ENCODE results near the gene ERBB4.

ERBB4 gene

DNA sequence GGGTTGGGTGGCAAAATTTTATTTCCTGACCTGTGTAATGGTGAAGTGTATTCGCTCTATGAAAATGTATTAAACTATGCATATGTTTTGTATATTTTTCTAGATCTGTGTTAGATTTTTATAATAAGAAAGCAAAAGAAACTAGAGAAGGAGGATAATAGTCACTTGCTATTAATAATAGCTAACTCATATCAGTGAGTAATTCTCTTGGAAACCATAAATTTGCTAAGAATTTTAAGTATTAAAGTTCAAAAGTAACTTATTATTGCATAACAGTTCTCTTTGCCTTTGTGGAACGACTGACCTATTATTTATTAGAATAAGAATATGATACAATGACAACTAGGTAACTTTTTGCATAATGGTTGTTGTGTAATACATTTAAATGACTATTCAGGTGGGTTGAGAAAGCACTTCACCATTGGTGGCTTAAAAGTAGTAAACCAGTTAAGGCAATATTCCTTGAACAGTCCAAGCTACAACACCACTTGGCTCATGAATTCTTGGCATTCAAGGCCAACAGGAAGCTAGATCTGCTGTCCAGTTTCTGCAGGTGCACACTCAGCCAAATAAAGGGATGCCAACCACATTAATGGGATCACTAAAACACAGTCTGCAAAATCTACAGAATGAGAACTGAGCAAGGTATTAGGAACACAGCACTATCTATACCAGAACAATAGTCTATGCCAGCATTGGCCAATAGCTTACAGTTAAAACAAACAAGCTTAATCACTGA, 1060.9 kb downstream of the ERBB4 start:
- no peak for DNase-seq (ENCODE audit: low read depth, low spot score)

DNA sequence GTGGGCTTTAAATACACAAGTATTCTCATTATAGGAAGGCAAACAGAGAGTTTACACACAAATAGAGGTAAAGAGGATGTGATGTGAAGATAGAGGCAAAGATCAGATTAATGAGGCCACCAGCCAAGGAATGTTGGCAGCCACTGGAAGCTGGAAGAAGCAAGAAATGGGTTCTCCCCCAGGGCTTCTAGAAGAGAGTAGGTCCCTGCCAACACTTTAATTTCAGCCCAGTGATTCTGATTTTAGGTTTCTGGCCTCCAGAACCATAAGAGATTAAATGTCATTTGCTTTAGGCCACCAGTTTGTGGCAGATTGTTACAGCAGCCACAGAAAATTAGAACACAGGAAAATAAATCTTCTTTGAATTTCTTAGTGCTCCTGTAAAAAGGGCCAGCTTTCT, 1065.5 kb downstream of the ERBB4 start:
- DNase-seq (ENCODE audit: low read depth, low spot score), result no peak

DNA sequence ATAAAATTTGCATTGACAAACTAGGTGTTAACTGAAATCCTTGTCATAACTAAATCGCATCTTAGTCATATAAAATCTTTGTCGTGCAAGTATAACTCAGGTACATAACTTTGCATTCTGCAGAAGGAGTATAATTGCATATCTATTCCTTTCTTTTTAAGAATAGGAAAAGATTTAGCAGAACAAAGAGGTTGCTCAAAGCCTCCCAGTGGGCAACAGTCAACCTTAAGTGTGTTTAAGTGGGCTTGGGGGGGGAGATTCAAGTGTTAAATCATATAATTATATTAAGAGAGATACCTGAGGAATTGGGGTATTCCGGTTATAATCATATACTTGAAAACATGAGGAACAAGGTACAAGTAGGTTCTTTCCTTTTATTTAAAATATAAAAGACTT, 1068.9 kb downstream of the ERBB4 start:
- no peak for DNase-seq (ENCODE audit: low read depth, low spot score)

DNA sequence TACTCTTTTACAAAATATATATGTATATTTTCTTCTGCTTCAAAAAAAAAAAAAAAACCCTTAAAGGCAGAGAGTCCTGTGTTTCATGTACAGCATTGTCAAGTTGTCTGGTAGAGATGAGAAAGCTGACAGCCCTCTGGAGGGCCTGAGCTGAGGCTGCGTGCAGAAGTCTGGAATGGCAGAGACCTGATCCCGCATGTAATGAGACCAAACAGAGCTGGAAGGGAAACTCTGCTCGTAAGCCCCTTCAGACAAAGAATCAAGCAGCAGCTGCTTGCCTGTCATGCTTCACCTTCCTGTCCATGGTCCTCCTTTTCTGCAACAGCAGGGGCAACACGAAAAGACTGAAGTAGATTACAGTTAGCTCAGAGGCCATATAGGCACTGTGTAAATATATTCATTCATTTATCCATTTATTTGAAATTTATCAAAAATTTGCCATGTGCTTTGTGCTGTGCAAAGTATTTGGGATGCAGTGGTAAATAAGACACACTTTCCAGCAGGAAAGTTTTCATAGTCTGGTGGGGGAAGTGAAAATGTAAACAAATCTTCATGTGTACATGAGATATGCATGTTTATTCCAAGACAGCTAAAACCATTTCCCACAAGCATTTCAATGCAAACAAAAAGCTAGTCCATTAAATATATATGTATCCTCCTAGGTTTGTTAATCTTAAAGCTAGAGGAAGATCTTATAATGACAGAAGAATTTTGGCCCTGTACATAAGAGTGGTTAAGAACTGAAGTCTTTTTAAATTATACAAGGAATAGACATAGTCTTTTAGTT, 1069.5 kb downstream of the ERBB4 start:
- DNase-seq (ENCODE audit: low read depth, low spot score), result no peak

DNA sequence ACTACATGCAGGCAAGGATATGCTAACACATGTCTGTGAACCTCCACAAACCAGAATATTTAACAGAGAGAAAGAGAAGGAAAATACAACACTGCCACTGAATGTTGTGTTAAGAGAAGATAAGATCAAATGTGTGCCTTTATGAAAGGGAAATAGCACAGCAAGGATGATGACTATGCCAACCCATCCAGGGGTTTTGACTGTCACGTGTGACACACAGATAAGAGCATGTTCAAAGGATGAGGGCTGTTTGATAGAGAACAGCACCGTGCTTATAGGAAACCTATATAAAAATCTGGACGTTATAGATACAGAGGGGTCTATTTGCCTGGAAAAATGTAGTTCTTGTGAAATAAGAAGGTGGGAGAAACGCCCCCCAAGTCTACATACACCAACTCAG, 1070.4 kb downstream of the ERBB4 start:
- DNase-seq (ENCODE audit: low read depth, low spot score), result no peak

DNA sequence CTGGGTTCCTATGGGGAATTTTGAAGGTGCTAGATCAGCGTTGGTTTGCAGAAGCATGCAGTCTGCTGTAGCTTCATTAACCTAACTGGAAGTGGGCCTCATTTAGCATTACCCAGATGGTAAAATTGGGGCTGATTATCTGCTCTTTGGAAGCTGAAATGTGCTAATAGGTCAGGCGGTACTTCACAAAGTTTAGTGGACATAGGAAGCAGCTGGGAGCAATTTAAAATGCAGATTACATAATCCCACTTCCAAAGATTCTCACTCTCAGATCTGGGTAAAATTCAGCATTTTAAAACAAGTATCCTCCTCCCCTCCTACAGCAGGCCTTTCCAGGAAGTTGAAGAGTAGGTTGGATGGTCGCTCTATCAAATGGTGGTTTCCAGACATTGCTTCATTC, 1075.2 kb downstream of the ERBB4 start:
- no peak for DNase-seq (ENCODE audit: low read depth, low spot score)

DNA sequence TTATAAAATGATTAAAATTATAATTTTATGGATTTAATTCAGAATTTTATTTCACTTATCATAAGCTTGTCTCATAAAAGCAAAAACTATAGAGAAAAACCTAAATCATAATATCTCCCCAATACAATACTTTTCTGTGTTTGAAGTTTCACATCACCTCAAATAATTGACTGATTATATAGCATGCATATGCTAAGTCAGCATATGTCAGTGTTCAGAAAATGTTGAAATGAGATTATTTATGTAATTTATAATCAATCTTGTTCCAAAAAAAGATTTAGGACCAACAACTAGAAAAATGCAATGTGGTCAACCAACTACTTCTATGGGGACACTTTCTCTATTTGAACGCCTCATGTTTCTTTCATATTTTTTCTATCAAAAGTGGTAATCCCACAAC, 1079.6 kb downstream of the ERBB4 start:
- no peak for DNase-seq (ENCODE audit: low read depth, low spot score)

DNA sequence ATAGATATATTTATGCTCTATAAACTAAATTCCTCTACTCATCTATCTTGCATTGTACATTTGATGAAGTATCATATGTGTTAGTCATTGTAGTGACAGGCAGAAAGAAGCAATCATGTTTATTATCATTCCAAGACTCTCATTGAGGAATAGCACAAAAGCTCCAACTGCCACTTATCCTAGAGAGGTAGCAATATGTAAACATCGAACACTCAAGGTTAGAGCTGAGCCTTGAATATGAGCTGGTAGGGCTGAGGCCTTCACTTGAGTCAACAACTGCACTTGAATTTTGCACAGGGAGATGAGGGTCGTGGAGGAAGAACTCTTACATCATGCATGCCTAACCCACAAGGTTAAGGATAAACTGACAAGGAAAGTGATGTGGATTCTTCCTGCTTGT, 1081.3 kb downstream of the ERBB4 start:
- no peak for DNase-seq (ENCODE audit: low read depth, low spot score)

DNA sequence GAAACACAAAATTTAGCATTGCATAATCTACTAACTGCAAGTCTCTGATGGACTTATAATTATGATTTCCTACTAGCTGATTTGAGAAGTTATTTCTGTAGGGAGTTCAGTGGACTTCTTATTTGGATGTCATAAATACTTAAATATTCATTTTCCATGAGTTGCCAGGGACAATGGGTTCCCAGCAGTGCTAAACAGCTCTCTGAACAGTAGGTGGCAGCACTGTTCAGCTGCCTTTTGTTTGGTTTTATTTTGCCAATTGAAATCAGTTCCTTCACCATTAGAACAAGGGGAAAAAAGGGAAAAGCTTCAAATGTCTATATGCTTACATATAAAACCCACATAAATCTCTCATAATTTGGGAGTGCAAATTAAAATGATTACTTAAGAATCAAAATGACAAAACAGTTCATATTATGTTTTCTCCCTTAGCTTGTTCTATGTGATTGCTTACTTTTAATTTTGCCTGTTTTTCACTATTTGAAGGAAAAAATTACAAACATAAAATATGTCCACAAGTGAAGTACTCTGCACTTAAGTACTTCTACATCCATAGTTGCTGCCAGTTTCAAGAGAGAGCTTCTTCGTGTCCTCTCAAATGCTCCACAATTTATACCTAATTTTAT, 1083.3 kb downstream of the ERBB4 start:
- peak; percentile 77 for DNase-seq (ENCODE audit: low read depth, low spot score)

DNA sequence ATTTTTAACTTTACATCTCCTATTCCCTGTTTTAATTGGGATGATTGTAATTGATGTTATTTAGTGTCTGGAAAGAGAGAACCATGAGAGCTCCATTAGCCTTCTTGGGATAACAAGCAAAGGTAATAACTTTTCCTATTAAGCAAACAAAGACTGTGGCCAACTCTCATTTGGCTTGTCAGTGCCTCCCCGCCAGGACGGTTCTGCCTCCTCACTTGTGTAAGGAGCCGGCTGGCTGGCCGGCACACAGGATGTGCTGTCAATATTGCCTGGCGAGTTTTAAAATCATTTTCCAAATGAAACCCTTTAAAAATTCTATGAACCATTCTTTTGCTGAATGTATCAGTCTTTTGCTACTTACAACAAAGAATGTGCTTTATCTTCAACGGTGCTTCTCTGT, 1083.9 kb downstream of the ERBB4 start:
- no peak for DNase-seq (ENCODE audit: low read depth, low spot score)

DNA sequence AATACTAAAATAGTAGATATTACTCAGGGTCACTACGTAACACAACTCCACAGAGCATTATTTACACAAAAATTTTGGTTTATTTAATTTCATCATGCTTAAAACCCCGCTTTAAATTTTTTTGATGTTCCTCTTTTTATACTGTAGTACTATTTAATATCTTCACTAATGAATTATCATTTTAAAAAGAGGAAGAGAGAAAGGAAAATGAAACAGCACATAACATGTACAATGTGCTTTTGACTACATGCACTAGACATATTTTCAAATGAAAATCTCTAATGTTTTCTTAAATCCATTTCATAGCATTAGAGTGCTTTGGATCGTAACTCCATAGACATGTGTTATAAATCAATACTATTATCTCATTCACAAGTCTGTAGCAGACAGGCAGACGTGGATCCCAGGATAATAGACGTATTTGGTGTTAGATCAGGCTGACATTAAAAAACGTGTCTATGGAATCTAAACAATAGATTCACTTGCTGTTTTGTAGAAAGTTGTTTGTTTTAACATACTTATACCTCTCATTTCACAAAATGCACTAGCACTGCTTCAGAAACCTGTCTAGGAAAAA, 1085.2 kb downstream of the ERBB4 start:
- DNase-seq (ENCODE audit: low read depth, low spot score), result no peak

DNA sequence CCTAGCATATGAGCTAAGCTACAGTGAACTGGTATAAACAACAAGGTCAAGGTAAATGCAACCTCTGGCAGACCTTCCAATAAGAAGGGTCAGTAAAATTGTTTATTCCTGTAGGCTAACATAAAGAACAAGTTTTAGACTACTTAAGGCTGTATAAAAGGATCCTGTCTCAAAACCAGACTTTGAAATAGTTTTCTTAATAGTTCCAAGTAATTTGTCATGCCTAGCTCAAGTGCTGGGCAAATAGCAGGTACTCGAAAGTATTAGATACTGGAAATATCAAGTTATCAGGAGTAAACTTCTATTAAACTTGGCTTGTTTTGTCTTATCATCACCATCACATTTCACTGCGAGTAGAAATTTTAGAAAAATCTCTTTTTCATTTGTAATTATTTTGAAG, 1087.0 kb downstream of the ERBB4 start:
- no peak for DNase-seq (ENCODE audit: low read depth, low spot score)

DNA sequence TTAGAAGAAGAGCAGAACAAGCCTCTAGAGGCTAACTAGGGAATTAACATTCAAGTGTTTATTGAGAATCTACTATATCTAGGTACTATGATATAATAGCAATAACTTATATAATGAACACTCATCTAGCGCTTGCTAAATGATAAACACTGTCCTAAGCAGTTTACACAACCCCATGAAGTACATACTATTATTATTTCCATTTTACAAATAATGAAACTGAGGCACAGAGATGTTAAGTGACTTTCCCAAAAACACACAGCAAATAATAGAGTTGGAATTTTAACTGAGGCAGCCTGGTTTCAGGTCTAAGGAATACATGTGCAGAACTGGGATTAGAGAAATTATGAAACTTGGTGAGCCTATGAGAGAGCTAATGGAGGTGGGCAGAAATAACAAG, 1088.8 kb downstream of the ERBB4 start:
- DNase-seq (ENCODE audit: low read depth, low spot score), result no peak

DNA sequence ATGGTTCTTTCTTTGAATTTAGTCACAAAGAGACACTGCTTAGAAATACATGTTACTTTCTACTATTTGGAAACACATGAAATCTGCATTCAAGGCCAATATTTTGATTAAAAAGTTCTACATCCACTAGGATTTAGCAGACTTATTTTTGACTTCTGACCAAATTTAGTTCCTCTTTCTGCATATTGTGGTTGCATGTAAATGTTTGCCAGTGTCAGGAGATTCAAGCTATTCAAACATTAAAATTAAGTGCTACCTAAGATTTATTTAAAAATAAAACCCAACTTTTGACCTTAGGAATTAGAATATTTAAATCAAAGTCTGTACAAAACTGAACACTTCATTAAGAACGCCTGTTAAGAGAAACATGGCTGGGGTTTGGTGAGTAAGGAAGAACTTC, 1091.1 kb downstream of the ERBB4 start:
- no peak for DNase-seq (ENCODE audit: low read depth, low spot score)

DNA sequence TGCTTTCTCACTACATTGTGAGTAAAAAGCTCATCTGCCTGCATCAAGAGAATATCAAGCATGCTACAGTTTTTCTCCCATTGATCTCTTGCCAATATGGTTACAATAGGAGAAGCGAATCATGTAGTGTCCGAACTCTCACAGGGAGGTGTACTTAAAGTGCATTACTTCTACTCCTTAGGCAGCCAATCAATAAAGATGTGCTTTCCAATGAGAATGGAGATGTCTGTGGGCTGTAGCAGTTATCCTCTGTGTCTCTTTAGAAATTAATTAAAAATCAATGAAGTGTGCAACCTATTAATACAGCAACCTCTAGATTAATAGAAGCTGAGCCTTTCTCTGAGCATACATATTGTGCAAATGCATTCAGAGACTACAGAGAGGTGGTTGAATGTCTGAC, 1098.5 kb downstream of the ERBB4 start:
- no peak for DNase-seq (ENCODE audit: low read depth, low spot score)

DNA sequence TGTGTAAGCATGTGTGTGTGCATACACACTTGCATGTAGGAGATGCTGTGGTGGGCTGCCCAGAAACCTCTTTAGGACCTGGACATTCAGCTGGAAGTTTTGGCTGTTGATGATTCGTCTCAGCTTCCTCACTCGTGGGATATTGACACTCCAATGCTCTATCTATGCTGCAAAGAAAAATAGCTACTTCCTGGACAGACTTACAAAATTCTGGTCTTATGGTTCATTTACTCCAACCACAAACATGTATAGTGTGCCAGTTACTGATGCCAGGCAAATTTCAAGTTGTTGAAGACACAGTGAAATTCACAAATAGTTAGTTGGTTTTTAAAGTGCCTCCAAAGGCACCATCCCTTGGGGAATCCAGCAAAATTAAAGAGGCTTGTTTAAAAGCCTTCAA, 1099.6 kb downstream of the ERBB4 start:
- peak; percentile 43 for DNase-seq (ENCODE audit: low read depth, low spot score)

DNA sequence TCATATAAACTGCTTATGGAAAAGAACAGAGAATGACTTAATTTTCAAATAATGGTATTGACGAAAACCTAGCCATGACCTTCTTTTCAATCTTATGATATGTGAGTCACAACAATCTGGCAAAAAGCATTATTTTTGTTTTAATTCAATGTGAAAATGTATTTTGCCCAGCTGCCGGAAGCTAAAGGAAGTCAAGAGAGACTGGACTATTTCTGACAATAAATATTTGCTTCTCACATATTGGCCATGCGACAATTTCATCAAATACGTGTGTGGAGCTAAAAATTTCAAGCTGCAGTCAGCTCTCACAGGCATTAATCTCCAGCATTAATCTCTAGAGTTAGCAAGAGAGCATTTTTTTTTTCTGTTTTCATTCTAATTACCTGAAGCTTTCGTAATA, 1101.2 kb downstream of the ERBB4 start:
- DNase-seq (ENCODE audit: low read depth, low spot score), result no peak

DNA sequence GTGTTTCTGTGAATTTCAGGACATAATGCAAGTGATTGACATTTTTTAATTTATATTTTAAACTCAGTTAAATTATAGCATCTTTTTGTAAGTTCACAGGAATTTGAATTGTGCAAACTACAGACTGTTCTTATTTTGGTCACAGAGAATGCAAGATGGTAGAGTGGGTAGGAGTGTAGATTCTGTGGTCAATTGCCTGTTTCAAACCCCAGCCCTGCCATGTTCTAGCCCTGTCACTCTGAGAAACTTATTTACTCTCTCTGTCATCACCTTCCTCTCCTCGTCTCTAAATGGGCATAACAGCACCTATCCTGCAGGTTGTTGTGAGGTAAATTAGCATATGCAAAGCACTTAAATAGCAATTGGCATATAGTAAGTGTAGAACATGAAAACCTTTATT, 1102.4 kb downstream of the ERBB4 start:
- no peak for DNase-seq (ENCODE audit: low read depth, low spot score)

DNA sequence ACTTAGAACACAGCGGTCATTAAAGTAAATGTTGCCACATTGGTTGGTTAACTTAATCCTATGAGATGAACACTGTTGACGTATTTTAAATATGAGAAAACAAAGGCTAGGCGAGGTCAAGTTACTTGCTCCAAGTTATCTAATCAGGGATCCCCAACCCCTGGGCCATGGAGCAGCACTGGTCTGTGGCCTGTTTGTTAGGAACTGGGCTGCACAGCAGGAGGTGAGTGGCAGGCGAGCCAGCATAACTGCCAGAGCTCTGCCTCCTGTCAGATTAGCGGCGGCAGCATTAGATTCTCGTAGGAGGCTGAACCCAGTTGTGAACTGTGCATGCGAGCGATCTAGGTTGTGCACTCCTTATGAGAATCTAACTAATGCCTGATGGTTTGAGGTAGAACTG, 1103.3 kb downstream of the ERBB4 start:
- DNase-seq (ENCODE audit: low read depth, low spot score), result no peak

DNA sequence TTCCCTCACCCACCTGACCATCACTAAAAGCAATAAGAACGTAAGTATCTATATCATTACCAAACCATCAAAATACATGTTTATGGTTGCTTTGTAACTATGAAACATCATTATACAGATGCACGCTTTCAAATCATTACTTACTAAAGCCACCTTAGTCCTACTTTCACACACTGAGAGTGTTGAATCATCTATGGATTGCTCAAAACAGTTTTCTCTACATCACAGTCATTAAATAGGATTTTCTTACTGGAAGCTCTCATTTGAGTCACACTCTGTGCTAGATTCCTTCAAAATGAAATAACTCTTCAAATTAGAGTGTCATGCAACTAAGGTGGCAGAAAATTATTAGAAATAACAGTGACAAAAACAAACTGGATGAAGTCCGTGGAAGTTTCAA, 1103.8 kb downstream of the ERBB4 start:
- DNase-seq (ENCODE audit: low read depth, low spot score), result no peak

DNA sequence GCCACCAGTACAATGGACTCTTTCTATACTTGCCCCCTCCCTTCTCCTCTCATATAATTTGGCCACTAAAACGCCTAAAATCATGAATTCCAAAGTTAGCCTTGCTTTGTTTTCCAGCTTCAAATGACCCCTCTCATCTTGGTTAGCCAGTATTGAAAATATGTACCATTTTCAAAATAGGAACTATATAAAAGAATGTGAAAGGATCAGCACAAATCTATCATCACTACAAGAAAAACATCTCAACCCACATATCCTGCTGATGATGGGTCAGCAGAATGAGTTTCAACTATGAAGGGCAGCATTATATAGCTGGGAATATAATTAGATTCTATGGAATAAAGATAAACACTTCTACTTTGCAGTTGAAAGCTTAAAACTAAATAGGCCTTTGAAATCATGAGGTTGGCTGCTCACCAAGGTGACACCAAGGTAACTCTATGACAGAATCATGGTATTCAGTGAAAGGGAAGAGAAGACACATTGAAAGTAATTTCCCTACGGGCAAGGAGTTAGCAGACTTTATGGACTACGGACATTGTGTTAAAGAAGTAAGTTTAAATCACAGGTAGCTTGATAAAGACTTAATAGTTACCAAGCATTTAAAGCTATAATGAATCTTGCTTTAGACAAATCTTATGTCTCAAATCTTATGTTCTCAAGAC, 1109.2 kb downstream of the ERBB4 start:
- no peak for DNase-seq (ENCODE audit: low read depth, low spot score)

DNA sequence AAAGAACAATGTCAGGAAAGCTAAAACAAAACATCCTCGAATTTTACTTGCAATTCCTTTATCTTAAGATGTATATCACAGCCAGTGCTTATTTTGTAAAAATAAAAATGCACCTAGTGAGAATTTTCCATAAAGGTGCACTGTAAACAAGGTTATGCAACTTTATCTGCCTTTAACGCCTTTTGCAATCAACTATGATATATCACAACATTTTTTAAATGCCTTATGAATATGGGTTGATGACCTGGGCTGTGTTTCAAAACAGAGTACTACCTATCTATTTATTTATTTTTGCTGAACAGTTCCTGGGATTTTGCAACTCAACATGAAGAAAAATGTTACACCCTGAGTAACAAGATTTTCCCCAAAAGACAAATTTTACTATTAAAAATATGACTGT, 1112.4 kb downstream of the ERBB4 start:
- DNase-seq (ENCODE audit: low read depth, low spot score), result no peak

Measured in astrocyte of the hippocampus (primary cell).